ENCODE measurements around the gene HTT. TPM values are rescaled to one million over a fixed set of nuclear protein-coding genes. Genes with fewer than 3 reads are reported as not detected.

The HTT gene
- 10.4 and 17.4 TPM in 2 replicates for total RNA-seq (2014; rRNA removed; shearing (Covaris generic))

- peak; percentile 95 for DNase-seq (ENCODE audit: low read depth)
Observed at GRCh38 chr4:3074078-3074845, at the start of gene HTT, which contains the start of gene HTT-AS. TSS of gene HTT (plus strand) at chr4:3074681. CDS start at chr4:3074826, 145 bp downstream. TSS of gene HTT-AS (minus strand) at chr4:3074538.

GRCh38 chr4:3025881-3026280 is 48.6 kb upstream of the HTT start:
- no peak for DNase-seq (ENCODE audit: low read depth)

GRCh38 chr4:3026540-3026939 is 47.9 kb upstream of the HTT start:
- no peak for DNase-seq (ENCODE audit: low read depth)

- DNase-seq (ENCODE audit: low read depth) = no peak
Observed at GRCh38 chr4:3029464-3029863, 45.0 kb upstream of the HTT start.

DNA sequence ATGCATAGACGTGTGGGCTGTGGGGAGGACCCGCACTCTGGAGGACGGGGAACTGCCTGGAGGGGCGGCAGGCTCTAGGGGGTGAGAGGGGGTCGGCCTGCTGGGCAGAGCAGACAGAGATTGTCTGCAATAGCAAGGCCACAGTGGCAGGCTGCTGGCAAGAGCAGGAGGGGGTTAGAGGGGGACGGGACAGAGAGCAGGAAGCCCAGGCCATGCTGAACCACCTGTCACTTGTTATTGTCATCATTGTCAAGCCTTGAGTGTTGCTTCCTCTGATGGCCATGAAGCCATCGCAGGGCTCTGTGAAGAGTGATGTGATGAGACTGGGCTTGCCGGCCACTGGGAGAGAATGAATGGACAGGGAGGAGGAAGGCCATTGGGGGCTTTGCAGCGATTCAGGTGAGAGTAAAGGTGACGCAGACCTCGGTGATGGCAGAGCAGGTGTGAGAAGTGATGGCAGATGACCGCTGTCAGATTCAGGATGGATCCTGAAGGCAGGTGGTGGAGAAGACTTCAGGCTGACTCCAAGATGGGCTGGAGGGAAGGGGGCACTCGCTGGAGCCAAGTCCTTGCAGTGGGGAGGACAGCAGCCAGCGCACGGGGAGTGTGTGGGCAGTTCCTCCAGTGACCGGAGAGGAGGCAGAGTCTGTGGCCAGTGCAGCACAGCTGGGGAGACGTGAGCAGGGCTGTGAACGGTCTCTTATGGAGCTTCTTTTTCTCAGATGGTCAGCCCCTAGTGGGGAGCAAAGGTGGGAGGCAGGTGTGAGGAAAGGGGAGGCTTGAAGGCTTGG is 43.7 kb upstream of the HTT start:
- DNase-seq (ENCODE audit: low read depth) = no peak

GRCh38 chr4:3031357-3032082 is 43.0 kb upstream of the HTT start:
- DNase-seq (ENCODE audit: low read depth) = no peak

DNA sequence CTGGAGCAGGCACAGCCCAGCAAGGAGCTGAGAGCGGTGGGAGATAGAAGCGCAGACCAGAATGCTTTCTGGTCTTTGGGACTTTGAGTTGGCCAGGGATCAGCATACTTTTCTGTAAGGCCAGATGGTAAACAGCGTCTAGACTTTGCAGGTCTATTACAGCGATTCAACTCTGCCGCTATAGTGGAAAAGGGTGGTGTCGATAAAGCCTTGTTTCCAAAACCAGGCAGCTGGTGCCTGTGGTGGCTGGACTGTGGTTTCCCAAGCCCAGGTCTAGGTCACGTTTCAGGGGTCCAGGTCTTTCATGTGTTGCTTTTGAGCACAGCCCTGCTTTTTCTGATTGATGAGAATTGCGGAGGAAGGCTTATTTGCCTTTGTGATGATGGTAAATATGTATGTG is 40.2 kb upstream of the HTT start:
- no peak for DNase-seq (ENCODE audit: low read depth)

DNA sequence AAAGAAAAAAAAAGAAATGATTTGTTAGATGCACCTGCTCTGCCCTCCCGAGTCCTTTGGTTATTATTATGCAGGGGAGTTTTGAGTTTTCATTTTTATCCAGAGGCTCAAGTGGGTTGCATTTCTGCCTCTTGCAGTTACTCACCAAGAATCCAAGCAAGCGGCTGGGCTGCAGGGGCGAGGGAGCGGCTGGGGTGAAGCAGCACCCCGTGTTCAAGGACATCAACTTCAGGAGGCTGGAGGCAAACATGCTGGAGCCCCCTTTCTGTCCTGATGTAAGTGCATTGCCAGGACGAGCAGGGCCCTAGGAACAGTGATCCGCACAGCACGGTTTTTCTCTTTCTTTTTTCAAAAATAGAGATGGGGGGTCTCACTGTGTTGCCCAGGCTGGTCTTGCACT is 39.2 kb upstream of the HTT start:
- no peak for DNase-seq (ENCODE audit: low read depth)

DNA sequence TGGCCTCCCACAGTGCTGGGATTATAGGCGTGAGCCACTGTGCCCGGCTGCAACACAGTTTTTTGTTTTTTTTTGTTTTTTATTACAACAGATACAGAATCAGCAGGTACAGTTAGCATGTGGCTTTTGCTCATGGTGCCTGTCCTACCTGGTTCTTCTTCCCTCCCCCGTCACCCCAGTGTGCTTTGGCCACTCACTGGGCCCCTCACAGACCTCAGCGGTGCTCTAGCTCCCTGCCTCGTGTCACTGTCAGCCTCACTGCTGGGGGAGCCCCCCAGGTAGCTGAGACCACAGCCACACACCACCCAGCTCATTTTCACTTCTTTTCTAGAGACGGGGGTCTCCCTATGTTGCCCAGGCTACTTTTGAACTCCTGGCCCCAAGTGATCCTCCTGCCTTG is 38.8 kb upstream of the HTT start:
- no peak for DNase-seq (ENCODE audit: low read depth)

GRCh38 chr4:3036131-3036952 is 38.1 kb upstream of the HTT start:
- no peak for DNase-seq (ENCODE audit: low read depth)

DNA sequence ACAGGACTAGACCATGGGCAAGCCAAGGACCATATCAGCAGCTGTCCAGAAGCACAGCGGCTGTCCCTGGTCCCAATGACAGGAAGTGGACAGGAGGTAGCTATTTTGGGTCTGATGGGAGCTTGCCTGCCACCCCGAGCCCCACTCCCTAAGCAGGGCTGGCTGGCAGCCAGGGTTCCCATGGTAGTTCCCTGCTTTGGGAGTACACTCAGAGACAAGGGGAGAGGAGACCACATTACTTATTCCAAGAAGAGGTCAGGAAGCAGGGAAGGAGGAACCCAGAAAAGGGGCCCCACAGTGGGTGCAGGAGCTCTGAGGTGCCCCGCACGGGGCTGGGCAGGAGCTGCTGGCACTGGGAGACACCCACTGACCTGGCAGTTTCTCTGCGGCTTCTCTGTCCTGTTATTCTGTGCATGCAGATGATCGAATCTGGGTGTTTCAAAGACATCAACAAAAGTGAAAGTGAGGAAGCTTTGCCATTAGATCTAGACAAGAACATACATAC is 36.5 kb upstream of the HTT start:
- peak; percentile 34 for DNase-seq (ENCODE audit: low read depth)

- DNase-seq (ENCODE audit: low read depth) = no peak
Observed at GRCh38 chr4:3039706-3040366, 34.6 kb upstream of the HTT start.

DNA sequence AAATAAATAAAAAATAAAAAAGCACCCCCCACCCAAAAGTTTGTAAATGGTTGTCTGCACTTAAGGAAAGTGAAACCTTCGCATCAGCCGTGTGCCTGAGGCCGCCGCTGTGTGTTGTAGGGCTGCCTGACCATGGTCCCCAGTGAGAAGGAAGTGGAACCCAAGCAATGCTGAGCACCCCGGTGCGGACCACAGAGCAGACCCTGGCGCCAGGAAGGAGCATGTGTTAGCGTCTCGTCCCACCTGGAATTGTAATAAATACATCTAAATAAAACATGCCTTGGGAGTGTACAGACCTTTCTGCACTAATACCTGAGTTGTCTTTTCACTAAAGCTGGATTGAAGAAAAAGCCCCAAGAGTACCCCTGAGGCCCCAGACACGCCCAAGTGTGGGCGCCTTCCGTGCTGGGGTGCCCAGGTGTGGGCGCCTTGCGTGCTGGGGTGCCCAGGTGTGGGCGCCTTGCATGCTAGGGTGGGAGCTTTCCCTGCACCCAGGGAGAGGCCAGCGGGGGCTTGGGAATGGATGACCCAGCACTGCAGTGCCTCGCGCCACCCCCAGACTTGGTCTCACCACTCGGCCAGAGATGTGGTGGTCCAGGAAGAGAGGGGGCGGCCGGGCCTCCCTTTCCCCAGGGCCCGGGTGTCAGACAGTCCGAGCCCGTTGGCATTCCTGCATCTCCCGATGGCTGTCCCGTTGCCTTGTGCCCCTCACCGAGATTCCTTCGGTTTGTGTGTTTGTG is 33.9 kb upstream of the HTT start:
- DNase-seq (ENCODE audit: low read depth) = no peak

GRCh38 chr4:3041192-3042142 is 33.0 kb upstream of the HTT start:
- peak; percentile 75 for DNase-seq (ENCODE audit: low read depth)

GRCh38 chr4:3042226-3042625 is 32.3 kb upstream of the HTT start:
- DNase-seq (ENCODE audit: low read depth) = no peak

GRCh38 chr4:3043282-3044020 is 31.0 kb upstream of the HTT start:
- no peak for DNase-seq (ENCODE audit: low read depth)

- peak; percentile 66 for DNase-seq (ENCODE audit: low read depth)
Observed at GRCh38 chr4:3044870-3045819, 29.3 kb upstream of the HTT start.

All from Daoy (cell line).